Activated CD4-positive, CD25-positive, alpha-beta regulatory T cell treated with anti-CD3 and anti-CD28 coated beads, Interleukin-2, amount 50 U/mL, for 24 hours (primary cell): ENCODE results near the gene WT1.
"Not testable (repeated sequence)": the region's sequence is repeated elsewhere in the genome, so short reads cannot be mapped to it uniquely, and the experiment has no call there.

Experiments used
- ATAC-seq, 2 donors: fragments of 150-1000 bp; cut with Tn5 transposase; one replicate each; pipeline ENCODE4 v1.10.0; 2021; ENCODE audit warnings: mild to moderate bottlenecking in 1 of 2, moderate library complexity in 1 of 2

The WT1 gene

DNA sequence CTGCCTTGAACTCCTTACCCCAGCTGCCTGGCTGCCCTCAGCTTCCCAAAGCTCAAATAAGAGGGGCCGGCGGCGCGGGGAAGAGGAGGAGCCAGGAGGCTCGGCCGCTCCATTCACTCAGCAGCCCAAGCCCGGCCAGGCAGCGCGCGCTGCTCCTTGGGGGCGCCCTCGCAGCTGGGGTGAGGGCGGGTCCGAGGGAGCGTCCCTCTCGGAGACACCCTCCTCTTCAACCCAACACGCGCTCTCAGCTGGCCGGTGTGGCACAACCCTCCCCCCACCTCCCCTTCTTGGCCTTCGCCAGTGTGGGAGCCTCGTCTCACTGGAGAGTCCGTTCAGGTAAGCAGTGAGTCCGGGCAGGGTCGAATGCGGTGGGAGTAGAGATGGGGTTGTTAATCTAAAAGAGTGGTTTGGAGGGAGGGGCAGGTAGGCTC is at the start of gene WT1:
TSS of gene WT1 (minus strand) at position 29 of the 431 bp plus-strand sequence.
- no peak for ATAC-seq

DNA sequence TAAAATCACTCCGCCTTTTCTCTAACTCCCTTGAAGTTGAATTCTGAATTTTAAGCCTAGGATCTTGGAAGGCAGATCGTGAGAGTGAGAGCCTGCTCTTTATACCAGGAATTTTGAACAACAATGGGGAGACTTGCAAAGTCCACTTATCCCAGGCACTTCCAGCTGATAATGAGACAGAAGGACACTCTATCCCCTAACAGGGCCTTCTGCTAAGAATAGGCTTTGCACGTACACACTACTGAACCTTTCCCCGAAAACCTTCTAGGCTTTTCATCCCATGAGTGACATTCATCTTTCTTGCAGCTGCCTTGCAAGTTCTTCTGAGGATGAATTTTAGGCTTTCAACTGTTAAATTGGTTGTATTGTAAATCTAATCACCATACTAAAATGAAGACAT is 44.0 kb upstream of the WT1 start:
- ATAC-seq: no peak

DNA sequence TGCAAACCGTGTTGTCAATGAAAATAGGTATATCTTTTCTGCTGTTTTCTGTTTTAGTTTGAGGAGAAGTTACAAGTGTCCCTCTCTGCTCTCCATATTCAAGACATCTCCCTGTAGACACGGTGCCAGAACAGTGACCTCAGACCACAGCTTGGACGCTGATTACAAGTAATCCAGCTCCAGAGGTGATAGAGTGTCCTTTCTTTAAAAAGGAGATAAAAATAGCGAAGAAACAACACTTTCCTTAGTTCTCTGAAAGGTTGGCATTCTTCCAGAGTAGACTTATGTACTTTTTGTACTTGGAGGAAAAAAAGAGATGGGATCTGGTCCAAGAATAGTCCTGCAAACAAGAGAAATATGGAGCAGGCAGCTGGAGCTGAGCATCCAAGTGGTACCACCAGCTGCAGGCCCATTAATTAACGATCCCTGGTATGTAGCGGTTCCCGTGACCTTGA is 43.0 kb upstream of the WT1 start:
- no peak for ATAC-seq

DNA sequence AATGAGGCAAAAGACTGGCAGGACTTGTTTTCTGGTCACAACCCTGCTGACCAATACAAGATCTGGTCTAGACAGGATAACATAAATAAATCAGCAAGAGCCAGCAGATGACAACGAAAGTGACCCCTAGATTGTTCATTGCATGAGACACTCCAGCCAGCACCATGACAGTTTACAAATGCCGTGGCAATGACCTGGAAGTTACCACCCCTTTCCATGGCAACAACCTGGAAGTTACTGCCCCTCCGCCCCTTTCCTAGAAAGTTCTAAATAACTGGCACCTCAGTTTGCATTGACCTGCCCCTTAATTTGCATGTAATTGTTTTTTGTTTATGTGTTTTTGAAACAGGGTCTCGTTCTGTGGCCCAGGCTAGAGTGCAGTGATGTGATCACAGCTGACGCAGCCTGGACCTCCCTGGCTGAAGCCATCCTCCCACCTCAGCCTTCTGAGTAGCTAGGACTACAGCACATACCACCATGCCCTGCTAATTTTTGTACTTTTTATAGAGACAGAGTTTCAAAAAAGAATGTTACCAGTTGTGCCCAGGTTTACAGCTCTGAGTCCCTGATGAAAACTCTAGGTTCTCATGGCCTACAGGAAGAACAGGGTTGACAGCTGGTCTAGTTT is 38.1 kb upstream of the WT1 start:
- no peak for ATAC-seq

DNA sequence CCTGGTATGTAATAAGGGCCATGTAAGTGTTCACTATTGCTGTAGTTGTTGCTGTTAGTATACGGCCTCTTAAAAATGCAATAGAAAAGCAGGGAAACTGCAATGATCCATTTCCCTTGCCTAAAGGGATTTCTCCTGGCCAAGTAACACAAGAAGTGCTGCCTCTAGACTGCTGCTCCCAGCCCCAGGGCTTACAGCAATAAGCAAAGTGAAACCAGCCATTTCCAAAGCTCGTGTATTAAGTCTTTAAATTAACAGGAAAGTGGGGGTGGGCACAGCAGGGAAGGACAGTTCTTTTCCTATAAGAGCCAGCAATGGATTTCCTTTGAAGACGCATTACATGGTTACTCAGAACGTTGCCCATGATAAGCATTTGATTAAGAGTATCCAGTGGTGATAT is 36.9 kb upstream of the WT1 start:
- ATAC-seq: no peak

DNA sequence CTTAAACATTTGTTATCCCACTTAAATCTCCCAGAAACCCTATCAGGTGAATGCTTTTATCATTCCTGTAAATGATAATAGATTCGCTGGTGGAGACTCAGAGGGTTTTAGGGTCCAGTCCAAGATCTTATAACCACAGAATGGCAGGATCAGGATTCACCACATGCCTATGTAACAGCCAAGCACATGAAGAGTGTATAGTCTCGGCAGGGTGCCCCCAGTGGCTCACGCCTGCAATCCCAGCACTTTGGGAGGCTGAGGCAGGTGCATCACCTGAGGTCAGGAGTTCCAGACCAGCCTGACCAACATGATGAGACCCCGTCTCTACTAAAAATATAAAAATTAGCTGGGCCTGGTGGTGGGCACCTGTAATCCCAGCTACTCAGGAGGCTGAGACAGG is 36.2 kb upstream of the WT1 start:
- not testable (repeated sequence) for ATAC-seq

DNA sequence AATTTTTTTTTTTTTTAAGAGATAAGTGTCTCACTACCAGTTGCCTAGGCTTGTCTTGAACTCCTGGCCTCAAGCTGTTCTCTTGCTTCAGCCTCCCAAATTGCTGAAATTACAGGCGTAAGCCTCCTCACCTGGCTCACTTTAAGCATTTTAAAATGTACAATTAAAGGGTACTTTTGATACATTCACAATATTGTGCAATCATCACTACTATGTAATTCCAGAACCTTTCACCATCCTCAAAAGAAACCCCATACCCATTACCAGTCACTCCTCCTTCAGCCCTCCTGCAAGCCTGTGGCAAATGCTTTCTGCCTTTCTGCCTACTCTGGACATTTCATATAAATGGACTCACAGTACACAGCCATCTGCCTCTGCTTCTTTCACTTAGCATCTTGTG is 34.5 kb upstream of the WT1 start:
- ATAC-seq: no peak

DNA sequence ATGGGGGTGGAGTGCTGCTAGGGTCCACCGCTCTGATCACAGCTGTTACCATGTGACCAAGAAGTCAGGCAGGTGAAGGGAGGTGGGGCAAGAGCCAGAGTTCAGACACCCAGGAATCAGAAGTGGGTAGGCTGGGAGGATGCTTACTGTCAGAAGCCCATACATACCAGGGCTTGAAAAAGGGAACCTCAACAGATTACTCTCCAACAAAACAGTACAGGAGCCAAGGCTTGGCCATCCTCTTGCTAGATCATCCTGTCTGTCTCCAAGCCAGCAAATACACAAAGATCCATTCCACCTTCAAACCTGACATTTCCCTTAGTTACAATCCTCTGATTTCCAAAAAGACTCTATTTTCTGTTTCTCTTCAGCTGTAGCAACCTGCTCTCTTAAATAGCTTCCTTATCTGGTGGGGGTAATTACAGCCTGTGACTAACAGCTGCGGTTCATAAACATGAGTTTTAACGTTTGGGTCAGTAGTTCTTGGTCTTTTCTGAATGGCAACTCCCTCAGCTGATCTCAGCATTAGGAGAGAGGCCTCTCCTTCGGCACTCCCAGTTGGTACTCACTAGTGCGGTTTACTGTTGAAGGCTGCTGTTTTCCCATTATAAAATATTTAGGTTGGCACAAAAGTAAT is 31.1 kb upstream of the WT1 start:
- no peak for ATAC-seq

DNA sequence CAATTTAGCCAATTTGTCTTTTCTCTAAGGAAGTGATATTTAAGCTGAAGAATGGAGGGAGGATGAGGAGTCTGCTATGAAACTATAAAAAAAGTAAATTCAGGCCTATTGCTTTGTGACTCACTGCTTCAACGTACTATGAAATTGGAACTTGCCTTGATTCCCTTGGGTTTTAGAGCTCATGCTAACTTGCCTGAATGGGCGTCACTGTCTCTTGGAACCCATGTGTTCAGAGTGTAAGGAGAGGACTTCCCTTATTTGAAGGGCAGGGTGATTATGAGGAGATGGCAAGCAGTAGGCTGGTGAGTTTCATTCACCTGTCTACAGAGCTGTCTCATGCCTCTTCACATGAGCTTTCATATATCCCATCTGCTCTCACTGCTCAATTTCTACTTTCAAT is 28.7 kb upstream of the WT1 start:
- ATAC-seq: no peak

DNA sequence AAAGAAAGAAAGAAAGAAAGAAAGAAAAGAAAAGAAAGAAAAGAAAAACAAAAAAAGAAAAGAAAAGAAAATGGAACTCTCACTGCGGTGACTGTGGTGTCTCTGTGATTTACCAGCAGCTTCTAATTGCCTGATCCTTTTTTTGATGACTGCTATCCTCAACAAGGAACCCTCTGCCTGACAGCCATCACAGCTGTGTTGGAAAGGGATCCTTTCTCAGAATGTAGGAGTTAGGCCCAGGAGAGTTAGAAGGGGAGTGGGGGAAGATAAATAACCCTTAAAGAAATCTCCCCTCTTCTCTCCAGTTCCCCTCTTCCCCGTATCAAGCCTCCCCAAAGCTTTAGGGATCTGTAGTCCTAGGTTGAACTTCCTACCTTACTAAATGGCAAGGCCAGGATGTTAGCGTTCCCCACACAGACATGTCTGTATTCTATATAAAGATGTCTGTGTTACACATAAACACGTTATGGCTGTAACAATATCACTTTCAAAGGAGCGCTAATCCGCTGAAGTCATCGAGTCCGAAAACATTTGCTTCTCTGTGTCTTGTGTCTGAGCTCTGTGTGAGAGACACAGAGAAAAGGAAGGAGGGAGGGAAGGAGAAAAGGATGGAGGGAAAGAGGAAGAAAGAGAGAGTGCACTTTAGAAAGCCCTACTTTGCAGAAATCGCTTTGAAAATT is 26.8 kb upstream of the WT1 start:
- ATAC-seq: no peak

DNA sequence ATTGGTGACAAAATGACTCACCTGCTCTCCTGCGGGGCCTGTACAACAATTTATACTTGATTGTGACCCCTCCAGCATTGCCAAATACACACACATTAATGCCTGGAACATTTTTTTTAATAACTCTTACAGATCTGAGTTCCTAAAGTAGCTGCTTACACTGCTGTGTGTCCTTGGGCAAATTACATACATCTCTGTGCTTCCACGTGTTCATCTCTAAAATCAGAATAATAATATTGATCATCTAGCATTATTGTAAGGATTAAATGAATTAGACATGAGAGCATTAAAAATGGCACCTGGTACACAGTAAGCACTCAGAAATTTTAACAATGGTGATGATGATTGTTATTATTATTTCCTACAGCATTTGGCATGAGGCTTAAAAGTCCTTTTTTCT is 21.5 kb upstream of the WT1 start:
- ATAC-seq: no peak

DNA sequence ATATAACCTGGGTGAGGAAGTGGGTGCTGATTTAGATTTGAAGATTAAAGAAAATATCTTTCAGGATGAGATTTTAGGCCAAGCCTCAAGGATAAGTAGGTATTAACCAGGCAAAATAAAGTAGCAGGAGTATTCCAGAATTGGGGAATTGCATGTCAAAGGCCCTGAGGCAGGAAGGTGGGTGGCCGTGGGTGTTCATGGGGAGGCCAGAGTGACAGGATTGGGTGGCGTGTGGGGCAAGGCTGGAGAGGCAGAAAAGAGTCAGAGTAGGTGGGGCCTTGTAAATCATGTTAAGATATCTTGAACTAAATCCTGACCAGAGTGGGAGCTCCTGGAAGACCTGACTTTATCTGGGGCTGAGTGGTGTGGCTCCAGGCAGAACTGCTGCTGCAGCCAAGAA is 19.7 kb upstream of the WT1 start:
- no peak for ATAC-seq

DNA sequence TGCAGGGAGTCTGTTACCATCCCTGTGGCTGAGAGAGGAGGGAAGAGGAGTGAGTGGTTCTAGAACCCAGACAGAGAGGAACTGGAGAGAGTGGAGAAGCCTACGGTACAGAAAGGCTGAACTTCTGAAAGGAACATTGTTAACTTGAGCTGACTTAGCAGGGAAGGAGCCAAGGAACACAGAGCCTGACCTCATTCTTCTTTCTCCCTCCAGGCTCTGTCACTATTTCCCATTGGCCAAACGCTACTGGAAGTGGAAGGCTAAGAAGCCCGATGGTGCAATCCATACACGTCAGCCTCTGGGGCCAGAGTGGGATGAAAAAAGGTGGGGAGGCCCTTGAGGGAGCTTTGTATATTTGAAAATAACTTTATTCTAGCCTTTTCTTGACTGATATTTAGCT is 16.5 kb upstream of the WT1 start:
- ATAC-seq: no peak

DNA sequence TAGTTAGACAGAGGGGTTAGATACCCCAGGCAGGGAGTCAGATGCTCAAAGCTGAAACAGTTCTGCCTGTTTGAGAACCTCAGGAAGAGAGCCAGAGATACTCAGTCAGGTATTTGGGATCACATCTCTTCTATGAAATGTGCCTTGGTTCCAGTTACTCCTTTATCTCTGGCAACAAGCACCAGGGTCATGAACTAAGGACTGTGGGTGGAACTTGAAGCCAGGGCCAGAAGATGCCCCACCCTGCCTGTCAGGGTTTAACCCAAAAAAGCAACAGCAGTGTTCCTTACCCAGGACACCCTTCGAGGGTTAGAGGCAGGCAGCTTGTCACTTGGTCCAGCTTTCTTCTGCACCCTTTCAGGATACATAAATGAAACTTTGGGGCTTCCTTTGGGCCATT is 15.0 kb upstream of the WT1 start:
- ATAC-seq: no peak

DNA sequence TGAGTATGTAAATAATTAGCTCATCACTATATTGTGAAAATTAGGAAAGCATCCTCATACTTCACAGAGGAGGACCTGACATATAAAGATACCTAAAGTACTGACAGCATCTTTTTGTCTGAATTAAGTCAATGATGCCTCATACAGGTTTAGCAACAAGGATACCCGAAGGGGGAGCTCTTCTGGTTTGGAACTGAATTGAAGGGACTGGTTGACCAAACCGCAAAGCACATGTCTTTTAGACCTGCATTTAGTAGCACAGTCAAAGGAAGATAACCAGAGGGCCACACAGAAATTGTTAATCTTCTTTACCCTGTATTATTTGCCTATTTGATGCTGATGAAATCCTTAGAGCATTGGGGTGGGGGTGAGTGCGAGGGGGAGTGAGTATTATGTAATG is 12.9 kb upstream of the WT1 start:
- ATAC-seq: no peak

DNA sequence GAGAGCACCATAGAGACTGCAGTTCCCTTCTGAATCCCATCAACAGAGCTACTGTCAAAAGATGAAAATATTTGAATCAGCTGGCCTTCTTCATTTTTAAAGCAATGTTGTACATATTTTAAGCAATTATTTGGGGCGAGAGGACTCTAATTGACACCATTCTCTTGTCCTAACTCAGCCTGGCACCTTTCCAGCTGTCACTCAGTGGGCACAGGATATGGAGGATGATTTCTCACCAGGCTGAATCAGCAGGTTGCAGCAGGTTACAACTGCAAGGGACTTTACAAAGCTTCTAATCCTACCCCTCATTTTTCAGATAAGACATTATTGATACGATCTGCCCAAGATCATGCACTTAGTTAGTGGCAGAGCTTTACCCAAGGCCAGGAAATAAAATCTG is 11.9 kb upstream of the WT1 start:
- no peak for ATAC-seq

DNA sequence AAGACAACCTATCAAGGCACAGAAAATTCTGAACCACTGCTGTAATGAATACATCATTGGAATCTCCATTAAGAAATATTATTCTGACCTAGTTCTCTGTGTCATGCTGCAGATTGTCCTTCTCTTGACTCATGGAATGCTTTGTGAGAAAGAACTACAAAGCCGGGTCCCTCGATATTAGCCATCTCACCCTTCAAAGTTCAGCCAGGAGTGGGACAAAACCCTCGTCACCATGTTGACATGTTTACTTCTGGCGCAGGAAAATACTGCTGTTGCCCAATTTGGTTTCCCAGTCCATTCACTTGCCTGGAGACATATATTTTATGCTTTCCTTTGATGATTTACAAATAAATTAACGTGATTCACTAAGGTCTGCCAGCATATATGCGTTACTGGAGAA is 10.9 kb upstream of the WT1 start:
- no peak for ATAC-seq

DNA sequence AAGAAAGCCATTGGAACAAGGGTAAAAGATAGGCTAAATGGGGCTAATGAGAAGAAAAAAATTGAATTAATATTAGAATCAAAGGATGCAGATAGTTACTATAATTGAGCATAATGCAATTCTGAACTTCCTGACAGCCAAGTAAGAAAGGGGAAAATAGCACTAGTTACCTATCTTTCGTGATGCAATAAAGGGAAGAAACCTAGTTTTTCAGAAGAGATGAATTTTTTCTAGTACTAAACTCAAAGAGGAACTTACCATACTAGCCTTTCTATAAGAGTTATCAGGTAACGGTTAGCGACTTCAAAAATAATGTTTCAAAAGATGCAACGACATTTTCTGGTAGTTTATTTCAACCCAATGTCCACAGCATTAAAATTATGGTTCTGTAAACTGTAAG is 8.8 kb upstream of the WT1 start:
- ATAC-seq: no peak

DNA sequence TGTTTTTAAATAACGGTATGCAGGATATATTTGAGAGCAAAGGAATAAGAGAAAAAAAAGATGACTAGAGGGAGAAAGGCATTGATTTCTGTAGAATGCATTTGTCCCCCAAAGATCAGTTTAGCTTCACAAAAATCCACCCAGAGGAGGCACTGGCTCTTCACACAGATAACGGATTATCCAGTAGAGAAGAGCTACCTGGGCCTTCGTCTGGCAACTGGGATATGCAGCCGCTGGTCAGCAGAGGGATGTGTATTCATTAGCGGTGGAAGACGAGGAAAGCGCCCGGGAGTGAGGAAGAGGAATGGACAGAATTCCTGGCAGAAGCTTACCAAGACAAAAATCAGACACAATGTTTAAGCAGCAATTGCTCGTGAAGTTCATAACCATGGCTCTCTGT is 5.6 kb upstream of the WT1 start:
- no peak for ATAC-seq

DNA sequence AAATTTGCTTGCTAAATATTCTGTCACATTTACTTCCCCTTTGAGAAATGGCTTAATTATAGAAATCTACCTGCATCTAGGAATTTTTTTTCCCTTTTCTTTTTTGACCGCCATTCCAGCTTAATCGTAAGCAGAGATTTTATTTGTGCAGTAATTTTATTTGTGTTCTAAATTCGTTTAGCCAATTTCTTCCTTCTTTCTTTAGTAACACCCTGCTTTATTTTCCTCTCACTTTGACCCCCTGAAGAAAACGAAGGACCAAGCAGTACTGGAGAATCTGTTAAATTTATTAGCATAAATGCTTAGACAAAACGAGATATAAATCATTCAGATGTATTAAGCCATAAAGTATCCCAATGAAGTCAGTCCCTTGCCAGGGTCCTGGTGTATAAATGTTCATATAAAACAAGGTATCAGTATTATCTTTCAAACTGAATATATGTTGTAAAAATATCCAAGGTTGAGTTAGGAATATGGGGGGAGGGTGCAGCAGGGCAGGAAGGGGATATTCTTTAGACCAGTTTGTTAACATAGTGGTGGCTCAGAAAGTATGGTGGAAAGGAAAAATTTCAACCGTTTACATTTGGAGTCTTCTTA is 5.1 kb upstream of the WT1 start:
- no peak for ATAC-seq

DNA sequence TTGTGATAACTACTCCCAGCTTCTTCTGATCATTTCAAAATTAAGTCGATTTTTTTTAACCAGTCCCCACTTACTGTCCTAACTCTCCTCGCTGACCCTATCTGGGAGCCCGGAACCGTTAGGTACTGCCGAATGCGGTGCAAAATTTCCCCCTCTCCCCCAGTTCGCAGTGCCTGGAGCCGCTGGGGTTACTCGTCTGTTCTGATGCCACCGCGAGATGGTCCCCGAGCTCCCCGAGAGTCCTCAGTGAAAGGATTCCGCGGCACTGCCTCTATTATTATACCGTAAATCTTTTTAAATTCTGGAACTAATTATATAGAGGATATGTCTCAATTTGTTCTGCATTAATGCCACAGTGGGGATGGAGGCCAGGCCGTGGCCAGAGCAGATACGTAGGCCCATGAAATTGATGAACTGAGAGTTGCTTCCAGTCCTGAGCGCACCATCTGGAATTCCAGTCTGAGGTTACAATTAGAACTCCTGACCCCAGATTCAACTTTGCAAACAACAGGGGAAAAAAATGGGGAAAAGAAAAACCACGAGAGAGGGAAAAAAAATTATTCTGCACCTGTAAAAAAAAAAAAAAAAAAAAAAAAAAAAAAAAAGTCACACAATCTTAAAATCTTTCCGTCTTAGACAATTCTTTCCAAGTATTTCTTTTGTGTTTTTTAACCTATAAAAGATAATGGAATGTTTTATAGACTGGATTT is 4.3 kb upstream of the WT1 start:
- no peak for ATAC-seq

DNA sequence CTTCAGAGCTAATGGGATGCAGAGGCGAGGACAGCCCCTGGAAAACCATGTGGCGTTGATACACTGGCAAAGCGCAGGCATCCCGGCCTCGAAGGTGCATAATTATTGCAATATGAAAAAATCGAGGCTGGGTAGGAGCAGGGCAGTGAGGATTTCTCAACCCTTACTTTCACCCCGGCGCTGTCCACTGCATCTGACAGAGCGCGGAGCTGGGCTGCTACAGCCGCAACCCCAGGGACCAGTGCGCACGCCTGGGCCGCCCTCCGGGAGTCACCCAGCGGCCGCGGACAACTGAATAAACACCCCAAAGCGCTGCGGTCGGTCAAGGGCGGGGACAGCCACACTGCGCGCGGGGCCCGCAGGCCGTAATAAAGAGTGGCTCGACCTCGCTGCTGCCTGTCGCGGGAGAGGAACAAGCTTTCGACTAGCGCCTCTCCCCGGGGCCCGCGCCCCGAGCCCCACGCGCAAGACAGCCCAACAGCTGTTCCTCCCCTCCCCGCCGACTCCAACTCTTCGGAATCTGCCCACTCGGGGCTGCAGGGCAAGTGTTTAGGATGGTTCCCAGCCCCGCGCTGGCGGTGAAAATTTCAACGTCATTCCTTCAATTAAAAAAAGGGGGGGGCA is 3.6 kb upstream of the WT1 start:
- ATAC-seq: no peak

DNA sequence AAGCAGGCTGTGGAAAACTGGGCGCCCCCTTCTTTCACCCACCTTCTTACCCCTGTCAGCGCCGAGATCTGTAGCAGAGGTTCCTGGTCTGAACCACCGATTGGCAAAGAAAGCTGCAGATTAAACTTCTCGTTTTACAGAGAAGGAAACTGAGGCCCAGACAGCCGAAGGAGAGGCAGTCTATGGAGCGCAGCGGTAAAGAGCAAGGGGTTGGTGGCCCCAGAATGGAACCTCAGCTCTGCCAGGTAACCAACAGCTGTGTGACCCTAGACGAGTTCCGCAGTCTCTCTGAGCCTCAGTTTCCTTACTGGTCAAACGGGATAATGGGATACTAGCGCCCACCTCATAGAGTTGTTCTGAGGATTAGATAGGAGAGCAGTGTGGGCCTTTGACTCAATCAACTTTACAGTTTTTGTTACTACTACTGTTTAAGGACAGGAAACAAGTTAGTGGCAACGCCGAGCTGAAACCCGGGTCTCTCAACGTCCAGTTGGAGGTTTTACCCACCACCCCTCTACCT is 3.1 kb upstream of the WT1 start:
- no peak for ATAC-seq
